Stimulated activated CD4-positive, alpha-beta T cell treated with anti-CD3 and anti-CD28 coated beads, Interleukin-15, amount 100 ng/mL, for 48 hours (primary cell): Measurements from ENCODE around the gene MAGI1.
"Not testable (repeated sequence)": the region's sequence is repeated elsewhere in the genome, so short reads cannot be mapped to it uniquely, and the experiment has no call there.

Experiments used
- DNase-seq, 2 donors: peaks; one replicate each; pipeline ENCODE4 v3.0.0-alpha.2; 2020; ENCODE audit warnings: low read depth in 2 of 2

Gene MAGI1

DNA sequence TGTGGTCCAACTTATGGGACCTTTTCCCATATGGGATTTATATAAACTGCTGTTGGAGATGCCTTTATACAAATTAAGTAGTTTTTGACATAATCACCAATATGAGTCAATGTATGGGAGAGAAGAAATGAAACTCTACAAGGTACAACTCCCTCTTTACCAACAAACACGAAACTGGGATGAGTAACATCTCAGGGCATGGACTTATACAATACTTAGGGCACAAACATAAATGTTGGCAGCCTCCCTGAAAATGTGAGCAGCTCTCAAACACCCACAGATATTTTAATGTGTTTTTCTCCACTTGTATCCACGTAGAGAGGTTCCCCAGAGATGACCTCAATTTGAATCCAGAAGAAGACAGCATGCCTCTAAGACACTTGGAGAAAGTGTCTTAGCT lies 161.6 kb downstream of the MAGI1 start:
- DNase-seq: no peak

DNA sequence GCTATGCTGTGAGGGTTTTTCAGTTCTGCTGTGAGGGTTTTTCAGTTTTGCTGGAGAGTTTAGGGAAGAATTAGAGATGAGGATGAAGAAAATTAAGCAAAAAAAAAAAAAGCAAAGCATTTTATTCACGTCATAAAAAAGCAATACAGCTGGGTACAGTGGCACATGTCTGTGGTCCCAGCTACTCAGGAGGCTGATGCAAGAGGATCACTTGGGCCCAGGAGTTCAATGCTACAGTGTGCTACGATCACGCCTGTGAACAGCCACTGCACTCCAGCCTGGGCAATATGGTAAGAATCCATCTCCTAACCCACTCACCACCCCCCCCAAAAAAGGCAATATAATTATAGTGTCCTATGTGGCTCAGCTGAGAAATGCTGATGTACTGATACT lies 162.7 kb downstream of the MAGI1 start:
- no peak for DNase-seq

DNA sequence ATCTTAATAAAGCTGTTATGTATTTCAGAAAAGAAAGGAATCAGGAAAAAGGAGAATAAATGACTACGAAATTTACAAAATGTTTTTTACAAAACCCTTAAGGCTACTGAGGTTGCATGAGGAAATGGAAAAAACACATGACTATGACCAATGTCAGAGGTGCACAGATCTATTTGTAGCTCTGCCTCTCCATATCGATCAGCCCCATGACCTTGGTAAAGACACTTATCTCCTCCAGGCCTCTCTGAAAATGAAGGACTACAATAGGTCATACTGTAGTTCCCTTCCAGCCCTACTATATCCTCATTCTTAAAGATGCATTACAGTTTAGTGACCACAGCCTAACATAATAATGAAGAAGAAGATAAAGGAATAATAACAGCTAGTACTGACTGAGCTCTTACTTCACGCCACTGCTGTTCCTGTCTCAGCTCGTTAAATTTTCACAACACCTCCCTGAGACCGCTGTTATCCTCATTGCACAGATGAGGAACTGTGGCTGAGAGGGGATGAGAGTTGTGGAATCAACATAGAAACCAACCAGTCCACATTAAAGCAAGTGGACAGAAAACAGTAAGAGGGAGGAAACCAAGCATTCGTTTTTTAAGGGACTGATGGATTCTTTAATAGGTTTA lies 163.2 kb downstream of the MAGI1 start:
- no peak for DNase-seq

DNA sequence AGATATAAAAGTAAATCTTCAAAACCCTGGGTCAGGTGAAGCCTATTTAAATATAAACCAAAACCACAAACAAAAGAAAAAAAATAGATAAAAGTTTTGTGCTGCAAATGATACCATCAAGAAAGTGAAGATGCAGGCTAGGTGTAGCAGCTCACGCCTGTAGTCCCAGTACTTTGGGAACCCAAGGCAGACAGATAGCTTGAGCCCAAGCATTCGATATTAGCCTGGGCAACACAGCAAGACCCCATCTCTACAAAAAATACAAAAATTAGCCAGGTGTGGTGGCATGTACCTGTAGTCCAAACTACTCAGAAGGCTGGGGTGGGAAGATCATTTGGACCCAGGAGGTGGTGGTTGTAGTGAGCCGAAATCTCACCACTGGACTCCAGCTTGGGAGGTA lies 164.8 kb downstream of the MAGI1 start:
- no peak for DNase-seq

DNA sequence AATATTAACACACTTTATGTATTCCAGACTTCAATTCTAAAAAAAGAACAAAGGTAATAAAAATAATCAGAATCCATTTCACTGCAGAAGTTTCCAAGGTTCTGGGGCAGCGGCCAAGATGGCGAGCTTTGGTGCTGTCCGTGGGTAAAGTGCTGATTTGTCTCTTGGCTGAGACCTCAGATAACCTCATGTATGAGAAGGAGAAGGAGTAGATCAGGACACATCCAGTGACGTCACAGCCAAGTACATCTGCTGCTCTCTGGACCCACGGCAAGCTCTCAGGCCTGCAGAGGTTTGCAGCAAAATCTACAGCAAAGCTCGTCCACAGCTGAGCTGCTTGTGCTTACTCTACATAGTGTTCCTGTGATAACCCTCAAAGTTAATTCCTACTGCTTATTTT lies 165.7 kb downstream of the MAGI1 start:
- DNase-seq: no peak

DNA sequence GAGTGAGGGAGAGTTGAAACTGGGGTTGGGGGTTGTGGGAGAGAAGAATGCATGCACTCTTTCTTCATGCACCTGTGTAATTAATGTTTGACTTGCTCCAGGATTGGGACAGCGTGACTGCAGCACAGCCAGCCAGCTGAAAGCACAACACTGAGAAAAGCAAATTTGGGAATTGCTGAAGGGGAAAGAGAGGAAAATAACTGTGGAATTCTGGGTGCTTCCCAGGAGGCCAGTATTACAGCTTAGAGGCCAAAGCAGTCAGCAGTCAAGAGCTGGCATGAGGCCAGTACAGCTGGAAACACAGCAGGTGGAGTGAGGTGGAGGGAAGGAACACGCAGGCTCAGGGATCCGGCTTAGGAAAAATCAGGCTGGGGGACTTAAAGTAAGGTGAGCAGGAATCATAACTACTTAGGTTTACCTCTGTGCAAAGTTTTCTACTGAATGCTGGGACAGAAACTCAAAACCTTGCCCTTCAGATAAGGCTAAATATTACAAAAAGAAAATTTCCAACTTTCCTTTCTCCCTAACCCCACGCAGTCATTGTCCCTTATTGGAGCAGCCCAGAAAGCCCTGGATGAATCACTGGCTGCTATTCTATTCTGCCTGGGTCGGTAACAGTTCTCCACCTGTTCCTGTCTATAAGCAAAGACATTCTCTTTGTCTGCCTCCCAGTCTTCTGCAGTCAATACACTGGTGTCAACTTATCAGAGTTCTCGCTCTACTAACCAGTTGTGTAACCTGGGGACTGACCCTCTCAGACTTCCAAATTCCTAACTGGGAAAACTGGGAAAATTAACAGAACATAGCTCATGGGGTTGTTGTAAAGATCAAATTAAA lies 167.2 kb downstream of the MAGI1 start:
- DNase-seq: no peak

DNA sequence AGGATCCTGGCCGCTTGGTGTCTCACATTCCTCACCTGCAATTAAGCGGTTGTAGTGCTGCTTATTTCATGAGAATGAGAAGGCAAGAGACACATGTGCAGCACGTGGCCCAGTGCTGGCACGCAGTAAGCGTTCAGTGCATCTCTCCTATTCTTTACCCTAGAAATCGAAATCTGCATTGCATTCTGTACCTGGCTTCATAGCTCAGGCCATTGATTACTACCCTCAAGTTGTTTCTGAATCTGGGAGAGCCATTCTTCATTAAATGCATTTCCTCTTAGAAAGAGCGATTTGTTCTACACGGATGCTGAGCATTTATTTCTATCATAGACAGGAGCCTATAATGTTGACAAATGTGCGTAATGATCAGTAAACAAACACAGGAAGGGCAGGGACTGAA lies 168.9 kb downstream of the MAGI1 start:
- DNase-seq: no peak

DNA sequence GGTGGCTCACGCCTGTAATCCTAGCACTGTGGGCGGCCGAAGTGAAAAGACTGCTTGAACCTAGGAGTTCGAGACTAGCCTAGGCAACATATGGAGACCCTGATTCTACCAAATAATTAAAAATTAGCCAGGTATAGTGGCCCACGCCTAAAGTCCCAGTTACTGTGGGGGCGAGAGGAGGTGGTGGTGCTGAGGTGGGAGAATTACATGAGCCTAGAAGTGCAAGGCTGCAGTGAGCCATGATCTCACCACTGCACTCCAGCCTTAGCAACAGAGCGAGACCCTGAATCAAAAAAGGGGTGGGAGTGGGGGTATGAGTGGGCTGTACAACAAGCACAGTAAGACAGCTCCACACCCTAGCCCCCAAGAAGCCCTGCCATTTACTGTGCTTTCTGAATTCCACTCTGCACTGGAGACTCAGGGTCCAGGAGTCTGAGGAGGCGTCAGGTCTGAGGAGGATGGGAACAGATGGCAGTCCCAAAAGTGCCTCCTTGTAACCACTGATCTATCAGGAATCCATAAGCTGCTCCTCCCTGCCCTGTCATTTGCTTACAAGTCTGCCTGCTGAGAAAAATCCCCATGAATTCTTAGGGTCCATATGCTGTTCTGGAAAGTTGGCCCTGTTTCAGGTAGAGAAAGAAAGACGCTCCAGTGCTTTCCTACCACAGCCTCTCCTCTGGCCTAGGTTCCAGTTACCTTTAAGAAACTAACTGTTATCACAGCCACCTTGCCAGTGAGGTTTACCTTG lies 171.1 kb downstream of the MAGI1 start:
- no peak for DNase-seq

DNA sequence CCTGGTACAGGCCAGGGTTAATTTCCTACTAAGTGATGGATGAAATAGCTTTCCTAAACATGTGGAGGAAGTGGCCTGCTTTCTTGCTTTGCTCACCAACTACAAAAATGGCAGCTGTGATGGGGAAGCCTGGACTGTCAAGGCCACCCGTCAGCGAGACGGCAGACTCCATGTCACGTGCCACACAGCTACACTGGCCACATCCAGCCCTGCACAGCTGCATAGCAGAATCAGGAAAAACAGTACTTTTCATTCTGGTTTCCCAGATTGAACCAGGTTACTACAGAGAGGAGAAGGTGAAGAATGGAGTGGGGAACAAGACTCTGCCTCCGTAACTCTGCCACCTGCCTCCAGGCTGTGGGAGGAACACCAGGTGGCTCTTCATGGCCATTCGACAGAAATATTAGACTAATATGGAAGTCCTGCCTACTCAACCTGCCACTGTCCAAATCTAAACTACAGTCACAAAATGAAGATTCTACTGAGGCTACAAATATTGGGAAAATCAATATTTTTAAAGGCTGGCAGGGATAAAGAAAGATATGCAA lies 174.3 kb downstream of the MAGI1 start:
- DNase-seq: no peak

DNA sequence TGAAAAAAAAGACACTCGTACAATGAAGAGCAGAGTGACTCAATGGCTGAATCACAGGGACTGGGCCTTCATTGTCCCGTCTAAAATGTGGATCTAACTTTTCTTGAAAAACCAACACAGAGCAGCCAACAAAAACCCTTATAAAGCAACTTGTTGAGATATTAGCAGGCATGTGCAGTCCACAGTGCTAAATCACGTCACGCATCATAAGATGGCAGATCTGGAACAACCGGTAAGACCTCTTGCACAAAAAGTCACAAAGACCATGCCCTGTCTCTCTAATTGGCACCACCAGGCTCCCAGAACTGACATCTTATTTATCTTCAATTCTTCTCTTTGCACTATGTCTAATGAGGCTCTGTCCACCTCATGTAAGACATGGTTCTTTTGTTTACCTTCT lies 177.0 kb downstream of the MAGI1 start:
- no peak for DNase-seq

DNA sequence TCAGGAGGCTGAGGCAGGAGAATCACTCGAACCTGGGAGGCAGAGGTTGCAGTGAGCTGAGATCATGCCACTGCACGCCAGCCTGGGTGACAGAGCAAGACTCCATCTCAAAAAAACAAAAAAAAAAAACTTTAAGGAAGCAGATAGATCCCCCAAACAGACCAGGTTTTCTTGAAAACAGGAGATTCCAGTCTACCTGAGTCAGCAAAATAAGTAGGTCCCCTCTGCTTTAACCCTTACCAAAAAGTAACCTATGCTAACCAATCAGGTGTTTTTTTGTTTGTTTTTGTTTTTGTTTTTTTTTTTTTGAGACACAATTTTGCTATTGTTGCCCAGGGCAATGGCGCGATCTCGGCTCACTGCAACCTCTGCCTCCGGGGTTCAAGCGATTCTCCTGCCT lies 179.1 kb downstream of the MAGI1 start:
- DNase-seq: not testable (repeated sequence)

DNA sequence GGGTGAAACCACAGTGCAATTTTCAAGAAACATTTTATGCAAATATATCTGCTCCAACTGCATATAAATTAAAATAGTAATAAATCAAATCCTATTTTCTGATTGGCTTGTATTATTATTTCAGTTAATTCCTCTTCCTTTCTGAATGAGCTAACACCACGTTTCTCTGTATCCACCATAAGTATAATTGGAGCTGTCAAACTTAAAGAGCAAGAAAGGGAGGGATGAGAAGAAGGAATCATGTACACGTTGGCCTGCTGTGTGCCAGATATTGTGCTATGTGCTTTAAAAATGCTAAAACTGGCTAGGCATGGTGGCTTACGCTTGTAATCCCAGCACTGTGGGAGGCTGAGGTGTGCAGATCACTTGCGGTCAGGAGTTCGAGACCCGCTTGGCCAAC lies 180.0 kb downstream of the MAGI1 start:
- no peak for DNase-seq

DNA sequence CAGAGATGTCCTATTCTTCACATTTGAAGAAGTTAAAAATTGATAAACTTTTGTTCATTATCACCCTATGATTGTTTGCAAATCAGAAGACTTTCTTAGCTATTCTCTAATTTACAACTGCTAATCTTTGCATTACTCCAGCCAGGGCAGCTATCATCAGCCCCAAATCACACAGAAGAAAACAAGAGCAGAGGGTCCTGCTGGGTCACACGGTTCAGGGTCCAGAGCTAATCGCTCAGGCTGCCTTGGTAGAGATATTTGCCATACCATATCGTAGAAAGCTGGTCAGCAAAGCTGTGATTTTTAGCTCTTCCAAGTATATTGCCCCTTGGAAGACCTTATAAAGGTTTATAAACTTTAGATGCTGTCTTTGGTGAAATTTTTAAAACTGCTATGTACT lies 181.4 kb downstream of the MAGI1 start:
- no peak for DNase-seq

DNA sequence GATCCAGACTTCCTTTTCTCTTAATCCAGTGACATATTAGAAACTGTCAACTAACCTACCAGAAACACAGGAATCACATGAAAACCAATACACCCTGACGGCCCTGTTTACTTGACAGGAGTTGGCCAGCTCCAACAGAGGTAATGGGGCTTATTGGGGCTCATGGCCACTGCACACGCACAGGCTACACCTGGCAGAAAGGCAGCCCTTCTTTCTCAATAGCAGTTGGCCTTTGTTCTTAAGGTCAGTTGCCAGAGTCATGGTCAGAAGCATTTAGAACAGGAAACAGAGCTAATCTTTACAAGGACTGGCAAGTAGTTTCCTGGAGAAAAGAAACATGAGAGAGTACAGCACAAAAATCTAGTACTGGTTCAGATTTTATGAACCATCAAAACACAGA lies 181.8 kb downstream of the MAGI1 start:
- no peak for DNase-seq

DNA sequence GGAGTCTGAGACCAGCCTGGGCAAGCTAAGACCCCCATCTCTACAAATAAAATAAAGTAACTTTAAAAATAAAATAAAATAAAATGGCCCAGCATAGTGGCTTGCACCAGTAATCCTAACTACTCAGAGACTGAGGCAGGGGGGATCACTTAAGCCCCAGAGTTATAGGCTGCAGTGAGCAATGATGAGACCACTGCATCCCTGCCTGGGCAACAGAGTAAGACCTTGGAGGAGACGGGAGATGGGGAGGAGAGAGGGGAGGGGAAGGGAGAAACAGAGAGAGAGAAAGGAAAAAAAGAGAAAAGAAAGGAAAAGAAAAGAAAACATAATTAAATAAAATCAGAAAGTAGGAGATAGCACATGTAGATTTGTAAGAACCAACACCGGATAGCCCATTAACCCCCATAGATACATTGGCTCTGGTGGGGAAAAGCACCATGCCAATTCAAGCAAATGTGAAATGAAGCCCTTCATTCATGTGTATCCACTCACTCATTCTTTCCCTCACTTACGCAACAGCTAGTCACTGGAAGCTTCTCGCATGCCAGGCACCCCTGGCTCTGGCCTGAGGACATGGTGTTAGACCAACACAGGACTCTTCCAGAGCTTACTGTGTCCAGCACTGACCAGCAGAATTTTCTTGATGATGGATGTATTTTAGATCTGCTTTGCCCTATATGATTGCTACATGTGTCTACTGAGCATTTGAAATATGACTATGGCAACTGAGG lies 183.2 kb downstream of the MAGI1 start:
- DNase-seq: no peak

DNA sequence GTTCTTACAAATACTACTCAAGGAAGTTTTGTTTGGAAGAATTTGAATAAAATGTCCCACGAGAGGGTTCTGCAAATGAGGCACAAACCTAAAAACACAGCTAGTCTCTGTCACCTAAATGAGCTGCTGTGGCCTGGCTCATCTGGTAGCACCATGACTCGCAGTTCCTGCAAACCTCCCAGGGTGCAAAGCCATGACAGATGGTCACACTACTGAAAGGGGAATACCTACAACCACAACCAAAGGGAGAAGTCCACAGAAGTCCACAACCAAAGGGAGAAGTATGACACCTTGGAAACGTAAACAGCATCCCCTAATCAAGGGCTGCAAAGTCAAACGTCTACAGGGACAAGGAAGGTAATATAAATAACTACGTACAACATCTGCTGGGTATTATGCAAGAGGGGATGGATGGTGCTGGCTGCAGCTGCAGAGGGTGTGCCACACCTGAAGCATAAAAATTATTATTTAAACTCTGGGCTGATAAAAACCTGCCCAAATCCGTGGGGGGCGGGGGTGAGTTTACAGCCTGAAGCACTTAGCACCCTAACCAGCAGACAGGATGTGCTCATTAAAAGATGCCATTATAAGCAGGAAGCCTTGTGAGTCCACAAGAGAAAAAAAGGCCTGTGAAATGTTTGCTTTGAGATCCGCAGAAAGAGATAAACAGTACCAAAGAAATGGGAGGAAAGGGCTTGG lies 184.0 kb downstream of the MAGI1 start:
- no peak for DNase-seq

DNA sequence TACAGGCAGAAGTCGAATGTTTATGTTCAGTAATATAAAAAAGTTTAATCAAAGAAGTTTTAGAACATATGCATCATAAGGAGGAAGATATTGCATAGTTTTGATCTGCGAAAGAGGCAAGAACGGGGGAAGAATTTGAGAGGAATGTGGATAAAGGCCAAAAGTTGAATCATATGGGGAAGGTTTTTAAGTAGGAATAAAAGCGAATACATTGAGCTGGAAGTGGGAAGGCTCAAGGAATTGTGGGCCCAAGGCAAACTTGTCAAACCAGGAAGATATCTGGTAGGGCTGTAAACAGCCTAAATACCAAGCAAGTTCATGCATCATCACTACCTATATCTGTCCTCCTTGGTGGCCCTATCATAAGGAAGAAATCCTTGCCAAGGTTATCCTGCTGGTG lies 186.9 kb downstream of the MAGI1 start:
- no peak for DNase-seq

DNA sequence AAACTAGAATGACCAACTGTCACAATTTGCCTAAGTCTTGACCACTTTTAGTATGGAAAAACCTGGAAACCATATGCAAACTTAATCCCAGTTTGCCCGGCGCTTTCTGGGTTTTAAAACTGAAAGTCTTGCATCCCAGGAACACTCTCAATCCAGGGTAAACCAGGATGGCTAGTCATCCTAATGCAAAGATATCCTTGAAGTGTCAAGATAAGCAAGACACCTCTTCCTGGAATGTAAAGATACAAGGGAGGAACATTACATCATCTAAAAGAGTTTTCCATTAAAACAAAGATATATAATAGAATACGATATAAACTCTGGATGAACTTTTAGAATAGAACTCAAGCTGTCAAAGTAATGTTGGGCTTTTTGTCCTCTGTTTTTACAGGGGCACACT lies 188.5 kb downstream of the MAGI1 start:
- DNase-seq: no peak

DNA sequence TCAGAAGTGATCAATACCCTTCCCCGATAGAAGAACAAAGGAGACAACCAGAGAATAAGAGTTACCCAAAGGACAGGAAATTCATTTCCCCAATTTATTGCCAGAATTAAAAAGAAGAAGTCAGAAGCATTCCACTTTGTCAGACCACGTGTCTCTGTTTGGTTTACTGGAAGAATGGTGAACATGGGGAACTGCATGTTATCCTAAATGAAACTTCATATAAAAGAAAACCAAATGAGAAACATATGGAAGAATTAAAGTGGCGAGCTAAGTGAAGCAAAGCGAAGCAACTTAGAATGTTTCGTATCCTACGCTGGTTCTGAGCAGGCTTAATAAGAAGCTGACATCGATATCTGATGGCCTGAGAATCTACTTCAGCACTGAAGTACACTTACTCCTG lies 190.7 kb downstream of the MAGI1 start:
- no peak for DNase-seq

DNA sequence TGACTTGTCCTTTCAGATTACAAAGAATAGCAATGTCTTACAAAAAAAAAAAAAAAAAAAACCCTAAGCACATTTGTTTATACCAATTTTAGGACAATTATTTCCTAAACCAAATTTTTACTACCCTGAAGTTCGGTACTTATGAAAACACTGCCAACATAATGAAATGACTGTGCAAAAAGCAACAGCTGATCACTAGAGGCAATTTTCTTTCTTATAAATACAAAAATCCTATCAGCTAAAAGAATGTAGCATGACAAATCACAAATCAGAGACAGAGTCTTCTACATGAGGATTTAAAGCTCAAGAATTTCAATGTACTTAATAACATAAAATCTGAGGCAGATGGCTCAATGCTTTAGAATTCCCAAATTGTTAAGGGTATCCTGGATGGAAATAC lies 191.8 kb downstream of the MAGI1 start:
- DNase-seq: no peak

DNA sequence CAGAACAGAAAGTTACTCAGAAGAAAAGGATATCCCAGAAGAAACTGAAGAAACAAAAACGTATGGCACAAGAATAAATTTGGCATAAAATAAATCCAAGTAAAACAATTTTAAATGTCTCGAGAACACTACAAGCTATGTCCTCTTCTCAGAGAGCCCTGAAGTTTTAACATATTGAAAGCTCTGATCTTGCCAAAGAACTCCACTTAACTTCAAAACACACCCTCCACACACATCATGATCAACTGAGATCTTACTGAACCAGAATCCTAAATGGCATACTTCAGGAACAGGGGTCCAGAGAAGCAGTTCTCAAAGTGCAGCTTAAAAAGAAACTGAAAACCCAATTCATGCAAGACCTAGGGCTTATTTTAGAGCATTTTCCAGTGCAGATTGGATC lies 194.3 kb downstream of the MAGI1 start:
- DNase-seq: no peak
